HG03103 (cell line): ENCODE data around the gene TMEM98.
"Not testable (repeated sequence)": the region's sequence is repeated elsewhere in the genome, so short reads cannot be mapped to it uniquely, and the experiment has no call there.

Experiments used
- ATAC-seq: cut with Tn5 transposase; IDR thresholded peaks from one replicate; pipeline ENCODE4 v1.9.1; 2021; ENCODE audit warnings: low read depth; ENCODE audit not compliant: unreplicated experiment

TMEM98 gene

DNA sequence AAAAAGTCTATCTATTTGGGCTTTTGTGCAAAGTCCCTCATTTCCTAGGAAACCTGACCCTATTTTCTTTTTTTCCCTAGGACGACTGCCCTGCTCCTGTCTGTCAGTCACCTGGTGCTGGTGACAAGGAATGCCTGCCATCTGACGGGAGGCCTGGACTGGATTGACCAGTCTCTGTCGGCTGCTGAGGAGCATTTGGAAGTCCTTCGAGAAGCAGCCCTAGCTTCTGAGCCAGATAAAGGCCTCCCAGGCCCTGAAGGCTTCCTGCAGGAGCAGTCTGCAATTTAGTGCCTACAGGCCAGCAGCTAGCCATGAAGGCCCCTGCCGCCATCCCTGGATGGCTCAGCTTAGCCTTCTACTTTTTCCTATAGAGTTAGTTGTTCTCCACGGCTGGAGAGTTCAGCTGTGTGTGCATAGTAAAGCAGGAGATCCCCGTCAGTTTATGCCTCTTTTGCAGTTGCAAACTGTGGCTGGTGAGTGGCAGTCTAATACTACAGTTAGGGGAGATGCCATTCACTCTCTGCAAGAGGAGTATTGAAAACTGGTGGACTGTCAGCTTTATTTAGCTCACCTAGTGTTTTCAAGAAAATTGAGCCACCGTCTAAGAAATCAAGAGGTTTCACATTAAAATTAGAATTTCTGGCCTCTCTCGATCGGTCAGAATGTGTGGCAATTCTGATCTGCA is 12.9 kb downstream of the TMEM98 start:
- no peak for ATAC-seq

DNA sequence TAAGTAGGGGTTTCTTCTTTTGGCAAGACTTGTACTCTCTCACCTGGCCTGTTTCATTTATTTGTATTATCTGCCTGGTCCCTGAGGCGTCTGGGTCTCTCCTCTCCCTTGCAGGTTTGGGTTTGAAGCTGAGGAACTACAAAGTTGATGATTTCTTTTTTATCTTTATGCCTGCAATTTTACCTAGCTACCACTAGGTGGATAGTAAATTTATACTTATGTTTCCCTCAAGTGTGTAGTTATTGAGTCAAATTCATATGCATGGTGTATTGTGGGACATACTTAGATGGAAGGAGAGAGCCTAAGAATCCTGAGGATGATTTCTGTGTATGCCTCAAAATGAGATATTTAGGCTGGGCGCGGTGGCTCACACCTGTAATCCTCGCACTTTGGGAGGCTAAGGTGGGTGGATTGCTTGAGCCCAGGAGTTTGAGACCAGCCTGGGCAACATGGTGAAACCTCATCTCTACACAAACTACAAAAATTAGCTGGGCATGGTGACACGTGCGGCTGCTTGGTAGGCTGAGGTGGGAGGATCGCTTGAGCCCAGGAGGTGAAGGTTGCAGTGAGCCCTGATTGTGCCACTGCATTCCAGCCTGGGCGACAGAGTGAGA is 13.6 kb downstream of the TMEM98 start:
- ATAC-seq: no peak

DNA sequence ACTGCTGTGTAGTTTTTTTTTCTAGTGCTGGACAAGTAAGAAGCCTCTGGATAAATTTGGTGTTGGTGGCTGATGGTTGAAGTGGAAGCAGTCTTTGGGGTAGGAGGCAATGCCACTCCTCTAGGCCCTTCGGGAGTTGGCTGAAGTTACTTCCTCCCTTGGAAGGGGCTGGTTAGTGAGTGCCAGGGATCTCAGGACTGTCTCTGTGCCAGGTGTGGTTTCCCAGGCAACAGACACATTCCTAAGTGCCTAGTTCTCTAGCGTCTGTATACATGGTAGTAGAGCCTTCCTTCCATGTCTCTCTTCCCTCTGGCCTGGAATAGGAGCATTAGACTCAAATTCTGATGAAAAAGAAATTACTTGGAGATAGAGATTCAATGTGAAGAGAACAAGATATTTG is 15.3 kb downstream of the TMEM98 start:
- no peak for ATAC-seq

DNA sequence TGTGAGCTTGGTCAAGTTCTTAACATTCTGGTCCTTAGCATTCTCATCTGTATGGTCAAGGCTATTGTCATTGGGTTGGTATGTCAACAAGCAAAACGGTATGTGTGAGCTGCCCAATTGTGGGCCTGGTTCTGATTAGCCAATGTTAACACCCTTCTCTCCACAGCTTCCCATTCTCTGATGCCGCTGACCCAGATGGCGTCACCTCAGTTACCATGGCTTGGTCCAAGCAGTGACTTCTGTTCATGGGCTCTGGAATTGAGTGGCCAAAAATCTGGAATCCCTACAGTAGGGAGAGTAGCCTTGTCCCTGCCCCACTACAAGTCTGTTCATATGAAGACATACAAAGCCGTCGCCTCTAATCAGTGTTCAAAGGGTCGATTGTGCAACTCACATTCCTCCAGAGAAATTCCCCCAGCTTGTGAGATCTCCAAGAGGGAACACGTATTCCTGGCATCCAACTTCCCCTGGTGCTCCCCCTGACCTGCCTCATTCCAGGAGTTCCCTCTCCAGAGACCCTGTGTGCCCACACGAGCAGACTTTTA is 15.8 kb downstream of the TMEM98 start:
- ATAC-seq: no peak

DNA sequence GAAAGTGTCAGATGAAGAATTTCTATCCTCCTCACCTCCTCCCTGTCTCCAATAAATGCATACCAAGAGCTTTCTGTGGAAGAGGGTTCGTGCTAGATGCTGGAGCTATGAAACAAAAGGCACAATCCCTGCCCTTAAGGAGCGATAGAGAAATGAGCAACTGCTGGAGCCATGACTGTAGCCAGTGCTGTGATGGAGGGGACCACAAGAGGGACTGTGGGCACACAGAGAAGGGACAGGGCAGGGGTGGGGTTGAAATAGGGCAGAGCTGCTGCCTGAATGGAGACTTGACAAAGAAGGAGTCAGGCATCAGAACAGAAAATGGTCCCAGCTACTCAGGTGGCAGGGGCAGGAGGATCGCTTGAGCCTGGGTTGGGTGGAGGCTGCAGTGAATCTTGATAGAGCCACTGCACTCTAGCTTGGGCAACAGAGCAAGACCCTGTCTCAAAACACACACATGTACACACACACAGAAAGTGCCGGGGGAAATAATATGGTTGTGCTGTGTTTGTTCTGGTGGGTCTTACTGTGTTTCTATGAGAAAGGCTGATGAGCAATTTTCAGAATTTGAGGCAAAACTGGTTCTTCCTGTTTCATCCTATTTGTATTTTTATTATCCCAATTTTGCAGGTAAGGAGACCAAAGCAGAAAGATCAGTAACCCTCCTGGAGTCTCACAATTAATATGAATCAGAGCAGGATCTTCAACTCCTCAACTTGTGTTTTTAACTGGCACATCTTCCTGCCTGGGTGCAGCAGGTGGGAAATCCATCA is 16.5 kb downstream of the TMEM98 start:
- no peak for ATAC-seq

DNA sequence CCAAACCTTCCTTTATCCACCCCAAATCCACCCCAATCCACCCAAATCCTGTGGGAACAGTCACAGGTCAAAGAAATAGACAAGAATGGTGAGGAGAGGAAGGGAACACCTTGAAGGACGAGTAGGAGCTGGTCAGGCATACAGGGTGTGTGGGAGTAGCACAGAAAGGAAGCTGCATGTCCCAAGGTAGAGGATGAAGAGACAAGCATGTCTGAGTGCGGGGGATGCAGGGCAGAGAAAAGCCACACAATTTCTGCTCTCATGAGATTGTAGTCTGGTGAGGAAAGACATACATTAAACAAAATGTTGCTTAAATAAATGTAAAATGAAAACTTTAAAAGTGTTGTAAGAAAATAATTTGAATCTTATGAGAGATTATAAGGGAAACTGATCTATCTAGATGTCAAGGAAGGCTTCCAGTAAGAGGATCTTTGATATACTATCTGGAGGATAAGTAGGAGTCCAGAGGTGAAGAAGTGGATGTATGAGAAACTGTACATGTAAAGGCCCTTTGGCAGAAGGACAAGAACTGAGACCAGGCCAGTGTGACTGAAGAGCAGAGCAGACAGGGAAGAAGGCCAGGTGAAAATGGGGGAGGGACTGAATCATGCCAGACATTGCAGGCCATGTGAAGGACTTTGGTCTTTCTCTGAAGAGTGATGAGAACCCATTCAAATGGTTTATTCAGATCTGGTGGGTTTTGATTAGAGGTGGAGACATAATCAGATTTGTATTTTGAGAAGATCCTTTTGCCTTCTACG is 18.6 kb downstream of the TMEM98 start:
- ATAC-seq: no peak

DNA sequence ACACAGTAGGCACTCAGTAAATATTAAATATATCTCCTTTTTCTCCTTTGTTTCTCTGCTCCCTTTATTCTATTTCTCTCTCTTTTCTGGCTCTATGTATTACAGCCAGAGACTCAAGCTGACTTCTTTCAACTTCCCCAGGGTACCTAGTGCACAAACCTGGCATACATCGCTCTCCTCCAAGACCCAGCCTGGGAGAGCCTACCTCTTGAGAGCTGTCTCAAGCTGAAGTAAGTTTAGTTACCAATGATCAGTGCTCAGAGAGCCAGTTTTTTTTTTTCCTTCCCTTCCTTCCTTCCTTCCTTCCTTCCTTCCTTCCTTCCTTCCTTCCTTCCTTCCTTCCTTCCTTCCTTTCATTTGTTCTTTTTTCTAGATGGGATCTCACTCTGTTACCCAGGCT is 19.8 kb downstream of the TMEM98 start:
- no peak for ATAC-seq

DNA sequence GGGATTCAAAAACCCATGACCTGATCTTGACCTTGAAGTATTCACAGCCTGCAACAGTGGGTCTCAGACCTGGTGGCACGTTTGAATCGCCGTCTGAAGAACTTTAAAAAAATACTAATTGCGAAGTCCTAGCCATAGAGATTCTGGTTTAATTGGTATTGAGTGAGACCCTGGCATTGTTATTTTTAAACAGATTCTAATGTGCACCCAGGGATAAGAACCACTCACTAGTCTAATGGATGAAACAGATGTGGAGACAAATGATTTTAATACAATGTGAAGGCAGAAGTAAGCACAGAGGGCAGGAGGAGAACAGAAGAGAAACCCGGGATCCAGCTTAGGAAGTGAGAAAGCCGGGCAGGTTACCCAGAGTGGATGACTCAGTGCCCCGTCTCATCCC is 21.2 kb downstream of the TMEM98 start:
- no peak for ATAC-seq

DNA sequence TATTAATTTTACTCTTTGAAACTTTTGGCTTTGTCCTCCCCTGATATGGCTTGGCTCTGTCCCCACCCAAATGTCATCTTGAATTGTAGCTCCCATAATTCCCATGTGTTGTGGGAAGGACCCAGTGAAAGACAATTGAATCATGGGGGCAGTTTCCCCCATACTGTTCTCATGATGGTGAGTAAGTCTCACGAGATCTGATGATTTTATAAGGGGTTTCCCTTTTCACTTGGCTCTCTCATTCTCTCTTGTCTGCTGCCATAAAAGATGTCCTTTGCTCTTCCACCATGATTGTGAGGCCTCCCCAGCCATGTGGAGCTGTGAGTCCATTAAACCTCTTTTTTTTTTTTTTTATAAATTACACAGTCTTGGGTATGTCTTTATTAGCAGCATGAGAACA is 24.5 kb downstream of the TMEM98 start:
- not testable (repeated sequence) for ATAC-seq

DNA sequence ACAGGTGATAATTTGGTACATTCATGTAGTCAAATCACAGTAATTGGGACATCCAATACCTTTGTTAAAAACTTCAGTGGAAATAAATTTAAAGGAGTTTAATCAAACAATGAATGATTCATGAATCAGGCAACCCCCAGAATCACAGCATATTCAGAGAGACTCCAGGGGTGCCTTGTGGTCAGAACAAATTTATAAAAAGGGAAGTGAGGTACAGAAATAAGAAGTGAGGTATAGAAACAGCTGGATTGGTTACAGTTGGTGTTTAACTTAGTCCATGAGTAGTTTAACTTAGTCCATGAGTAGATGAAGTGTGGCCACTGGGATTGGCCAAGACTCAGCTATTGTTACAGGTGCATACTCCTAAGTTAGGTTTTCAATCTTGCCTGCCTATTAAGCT is 25.1 kb downstream of the TMEM98 start:
- no peak for ATAC-seq

DNA sequence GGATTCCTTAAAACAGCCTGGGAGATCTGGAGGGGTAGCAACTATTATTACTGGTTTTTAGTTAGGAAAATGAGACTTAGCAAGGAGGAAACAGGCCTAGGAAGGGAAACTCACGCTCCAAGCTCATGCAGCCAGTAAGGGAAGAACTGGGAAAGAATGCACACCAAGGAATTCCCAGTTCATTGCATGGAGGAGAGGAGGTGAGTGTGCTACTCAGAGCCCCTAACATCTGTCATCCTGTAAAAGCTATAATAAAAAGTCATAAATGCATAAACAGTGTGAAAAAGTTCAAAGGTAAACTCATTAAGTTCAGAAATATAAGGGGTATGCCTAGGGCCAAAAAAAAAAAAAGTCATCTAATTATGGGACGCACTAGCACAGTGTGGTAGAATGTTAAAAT is 25.9 kb downstream of the TMEM98 start:
- ATAC-seq: no peak

DNA sequence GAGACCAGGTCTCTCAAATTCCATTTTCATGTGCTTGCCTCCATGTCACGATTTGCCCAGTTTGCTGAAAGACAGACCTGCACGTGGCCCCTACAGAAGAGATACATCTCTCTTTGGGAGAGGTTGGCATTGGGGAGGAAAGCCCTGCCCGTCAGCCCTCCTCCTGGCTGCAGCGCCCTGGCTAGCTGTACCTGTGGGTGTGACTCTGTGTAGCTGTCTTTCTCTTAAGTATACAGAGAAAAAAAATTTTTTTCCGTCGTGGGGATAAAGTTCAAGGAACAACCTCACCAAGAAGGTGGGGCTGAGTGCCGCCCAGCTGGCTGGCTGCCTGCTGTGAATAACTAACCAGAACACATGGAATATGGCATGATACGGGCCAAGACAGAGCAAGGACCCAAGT is 26.5 kb downstream of the TMEM98 start:
- no peak for ATAC-seq

DNA sequence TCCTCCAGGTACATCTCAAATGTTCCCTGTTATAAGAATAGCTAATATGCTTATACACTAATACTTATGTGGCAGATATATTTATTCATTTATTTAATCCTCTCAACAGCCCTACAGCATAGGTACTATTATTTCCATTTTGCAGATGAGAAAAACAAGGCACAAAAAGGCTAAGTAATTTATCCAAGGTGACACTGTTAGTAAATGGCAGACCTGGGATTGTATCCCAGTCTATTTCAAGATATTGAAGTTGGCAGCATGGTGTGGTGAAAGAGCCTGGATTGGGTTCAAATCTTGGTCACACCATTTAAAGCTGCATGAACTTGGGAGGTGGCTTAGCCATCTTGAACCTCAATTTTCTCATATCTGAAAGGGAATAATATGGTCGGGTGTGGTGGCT is 27.2 kb downstream of the TMEM98 start:
- ATAC-seq: no peak

DNA sequence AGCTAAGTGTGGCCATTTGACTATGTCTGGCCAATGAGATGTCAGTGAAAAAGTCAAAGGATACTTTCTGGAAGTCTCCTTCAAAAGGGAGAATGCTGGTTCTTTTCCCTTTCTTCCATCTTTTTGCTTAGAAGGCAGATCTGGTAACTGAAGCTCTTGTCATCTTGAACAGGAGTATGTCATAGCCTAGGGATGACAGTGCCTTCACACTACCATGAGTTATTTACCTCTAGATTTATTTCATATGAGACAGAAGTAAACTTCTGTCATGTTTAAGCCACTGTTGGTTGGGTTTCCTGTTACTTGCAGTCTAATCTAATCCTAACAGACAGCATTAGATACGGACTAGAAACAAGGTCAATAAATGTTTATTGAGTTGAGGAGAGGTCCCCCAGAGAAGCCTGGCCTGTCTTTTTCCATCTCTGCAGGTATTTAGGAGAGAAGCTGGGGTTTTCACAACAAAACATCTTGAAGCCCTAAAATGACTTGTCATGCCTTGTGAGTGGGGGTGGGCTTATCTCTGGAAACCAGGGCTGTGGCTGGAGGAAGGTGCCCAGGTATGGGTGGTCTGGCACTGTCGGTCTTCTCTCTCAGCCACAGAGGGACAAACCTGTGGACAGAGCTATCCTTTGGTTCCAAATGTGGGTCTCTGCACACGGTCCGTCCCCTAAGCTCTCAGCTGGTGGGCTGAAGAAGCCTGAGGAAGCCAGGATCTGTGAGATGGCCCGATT is 28.5 kb downstream of the TMEM98 start:
- ATAC-seq: no peak

DNA sequence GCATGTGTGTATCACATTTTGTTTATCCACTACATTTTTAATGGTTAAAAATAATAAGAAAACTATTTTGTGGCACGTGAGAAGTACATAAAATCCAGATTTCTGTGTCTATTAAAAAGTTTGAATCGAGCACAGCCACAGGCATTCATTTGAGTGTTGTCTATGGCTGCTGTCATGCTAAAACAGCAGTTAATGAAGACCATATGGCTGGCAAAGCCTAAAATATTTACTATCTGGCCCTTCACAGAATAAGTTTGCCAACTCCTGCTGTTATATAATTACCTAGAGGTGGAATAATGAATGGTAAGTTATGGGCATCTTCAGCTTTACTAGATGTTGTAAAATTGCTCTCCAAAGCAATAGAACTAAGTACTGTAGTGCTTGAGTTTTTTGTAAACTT is 30.5 kb downstream of the TMEM98 start:
- ATAC-seq: no peak

DNA sequence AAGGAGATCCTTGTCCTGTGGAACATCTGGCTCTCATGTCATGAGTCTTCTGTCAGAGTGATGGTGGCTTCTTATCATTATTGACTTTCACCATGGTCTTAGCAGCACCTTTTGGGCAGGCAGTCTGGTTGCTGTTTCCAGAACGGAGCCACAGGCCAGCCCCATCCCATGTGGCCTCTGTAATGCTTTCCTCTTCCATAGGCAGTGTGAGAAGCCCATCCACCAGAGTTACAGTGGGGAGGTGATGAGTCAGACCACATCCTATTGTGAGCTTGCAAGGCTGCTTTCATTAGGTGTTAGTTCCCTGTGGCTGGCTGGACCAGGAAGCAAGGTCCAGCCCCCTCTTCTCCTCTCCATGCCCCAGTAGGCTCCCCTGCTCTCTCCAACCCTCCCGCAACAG is 32.9 kb downstream of the TMEM98 start:
- no peak for ATAC-seq

DNA sequence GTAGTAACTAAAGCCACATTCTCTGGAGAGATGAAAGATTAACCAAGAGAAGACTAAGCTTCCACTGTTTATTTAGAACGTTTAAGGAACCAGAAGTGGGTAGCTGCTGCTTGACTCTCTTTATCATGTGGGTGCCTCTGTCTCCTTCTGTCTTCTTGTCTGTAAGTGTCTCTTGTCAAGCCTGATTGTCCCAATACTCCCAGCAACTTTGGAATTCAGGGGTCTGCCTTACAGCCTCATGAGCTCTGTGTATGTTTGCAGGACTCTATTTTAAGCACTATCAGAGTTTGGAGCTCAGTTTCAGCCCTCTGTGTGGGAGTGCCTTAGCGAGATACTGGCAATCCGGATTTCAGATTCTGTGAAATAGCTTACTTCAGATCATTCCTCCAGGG is 34.4 kb downstream of the TMEM98 start:
- no peak for ATAC-seq

DNA sequence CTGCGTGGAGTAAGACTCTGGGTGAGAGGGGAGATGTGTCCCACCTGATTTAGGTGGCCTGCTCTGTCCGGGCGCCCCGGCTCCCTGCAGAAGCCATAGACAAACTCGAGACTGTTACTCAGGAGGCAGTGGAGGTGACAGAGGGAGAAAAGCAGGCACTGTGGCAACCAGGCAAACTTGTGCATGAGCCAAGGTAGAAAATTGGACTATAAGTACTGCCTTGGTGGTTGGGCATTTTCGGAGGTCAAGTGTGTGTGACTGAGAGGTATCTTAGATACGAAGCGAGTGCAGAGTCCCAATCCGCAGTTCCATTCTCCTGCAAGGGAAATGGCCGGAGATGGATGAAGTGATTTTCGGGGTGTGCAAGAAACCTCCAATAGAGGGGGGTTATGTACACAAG is 36.6 kb downstream of the TMEM98 start:
- no peak for ATAC-seq

DNA sequence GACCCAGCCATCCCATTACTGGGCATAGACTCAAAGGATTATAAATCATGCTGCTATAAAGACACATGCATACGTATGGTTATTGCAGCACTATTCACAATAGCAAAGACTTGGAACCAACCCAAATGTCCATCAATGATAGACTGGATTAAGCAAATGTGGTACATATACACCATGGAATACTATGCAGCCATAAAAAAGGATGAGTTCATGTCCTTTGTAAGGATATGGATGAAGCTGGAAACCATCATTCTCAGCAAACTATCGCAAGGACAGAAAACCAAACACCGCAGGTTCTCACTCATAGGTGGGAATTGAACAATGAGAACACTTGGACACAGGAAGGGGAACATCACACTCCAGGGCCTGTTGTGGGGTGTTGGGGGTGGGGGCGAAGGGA is 41.3 kb downstream of the TMEM98 start:
- ATAC-seq: not testable (repeated sequence)

DNA sequence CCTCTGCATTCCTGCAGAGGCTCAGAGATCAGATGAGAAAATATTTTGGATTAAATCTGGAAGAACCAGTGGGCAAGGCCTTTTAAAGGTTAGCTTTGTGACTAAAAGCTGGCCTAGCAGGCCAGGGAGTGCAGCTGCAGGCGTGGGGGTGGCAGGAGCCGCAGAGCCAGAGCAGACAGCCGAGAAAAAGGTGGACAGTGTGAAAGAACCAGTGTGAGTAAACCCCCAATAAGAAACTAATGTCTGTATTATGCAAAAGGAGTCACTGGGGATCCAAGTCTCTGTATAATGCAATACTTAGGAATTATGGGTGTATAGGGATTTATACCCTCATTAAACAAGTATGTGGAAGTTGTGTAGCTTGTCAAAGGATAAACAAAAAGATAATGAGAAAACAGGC is 42.3 kb downstream of the TMEM98 start:
- no peak for ATAC-seq
